Measurements from ENCODE around the gene STARD3. TPM values are rescaled to one million over a fixed set of nuclear protein-coding genes. Genes with fewer than 3 reads are reported as not detected.
"Not testable (repeated sequence)": the region's sequence is repeated elsewhere in the genome, so short reads cannot be mapped to it uniquely, and the experiment has no call there.

Gene STARD3
- total and polyA plus RNA-seq, 2 of the 13 experiments (the other 11 are each of a cell fraction or from before 2014, with no cell fraction given) = 34.6 to 100 TPM

DNA sequence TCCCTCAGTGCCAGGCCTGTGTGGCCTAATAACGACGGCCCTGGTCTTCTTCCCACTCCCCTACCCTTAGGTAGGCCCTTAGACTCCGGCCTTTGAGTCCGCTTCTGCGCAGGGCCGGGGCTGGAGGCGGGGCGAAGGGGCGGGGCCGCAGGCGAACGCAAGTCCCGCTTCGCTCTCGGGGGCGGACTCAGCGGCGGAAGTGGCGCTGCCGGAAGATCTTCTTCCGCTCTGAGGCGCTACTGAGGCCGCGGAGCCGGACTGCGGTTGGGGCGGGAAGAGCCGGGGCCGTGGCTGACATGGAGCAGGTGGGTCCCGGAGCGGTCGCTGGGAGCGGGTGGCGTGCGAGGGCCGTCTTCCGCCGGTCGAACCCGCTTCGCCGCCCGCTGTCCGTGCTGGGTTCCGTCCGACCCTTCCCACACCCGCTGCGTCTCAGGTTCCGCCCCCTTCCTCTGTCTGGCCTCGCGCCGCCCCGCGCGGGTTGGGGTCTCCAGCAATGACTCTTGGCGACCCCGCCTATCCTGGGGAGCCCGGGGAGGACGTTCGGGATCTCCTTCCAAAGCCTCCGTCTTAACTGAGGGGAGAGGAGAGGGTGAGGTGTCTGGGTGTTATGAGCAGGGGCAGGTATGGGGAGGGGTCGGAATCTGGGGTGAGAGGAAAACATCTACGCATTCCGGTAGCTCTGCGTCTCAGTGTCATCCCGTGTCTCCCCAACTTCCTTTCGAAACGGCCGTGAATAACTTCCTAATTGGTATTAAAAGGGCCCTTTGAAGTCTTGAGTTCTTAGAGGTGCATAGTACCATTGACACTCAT lies at the start of gene STARD3 (continued):
- TF ChIP-seq, protein P1, sequence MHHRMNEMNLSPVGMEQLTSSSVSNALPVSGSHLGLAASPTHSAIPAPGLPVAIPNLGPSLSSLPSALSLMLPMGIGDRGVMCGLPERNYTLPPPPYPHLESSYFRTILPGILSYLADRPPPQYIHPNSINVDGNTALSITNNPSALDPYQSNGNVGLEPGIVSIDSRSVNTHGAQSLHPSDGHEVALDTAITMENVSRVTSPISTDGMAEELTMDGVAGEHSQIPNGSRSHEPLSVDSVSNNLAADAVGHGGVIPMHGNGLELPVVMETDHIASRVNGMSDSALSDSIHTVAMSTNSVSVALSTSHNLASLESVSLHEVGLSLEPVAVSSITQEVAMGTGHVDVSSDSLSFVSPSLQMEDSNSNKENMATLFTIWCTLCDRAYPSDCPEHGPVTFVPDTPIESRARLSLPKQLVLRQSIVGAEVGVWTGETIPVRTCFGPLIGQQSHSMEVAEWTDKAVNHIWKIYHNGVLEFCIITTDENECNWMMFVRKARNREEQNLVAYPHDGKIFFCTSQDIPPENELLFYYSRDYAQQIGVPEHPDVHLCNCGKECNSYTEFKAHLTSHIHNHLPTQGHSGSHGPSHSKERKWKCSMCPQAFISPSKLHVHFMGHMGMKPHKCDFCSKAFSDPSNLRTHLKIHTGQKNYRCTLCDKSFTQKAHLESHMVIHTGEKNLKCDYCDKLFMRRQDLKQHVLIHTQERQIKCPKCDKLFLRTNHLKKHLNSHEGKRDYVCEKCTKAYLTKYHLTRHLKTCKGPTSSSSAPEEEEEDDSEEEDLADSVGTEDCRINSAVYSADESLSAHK (CRISPR knock-in tag; IDR thresholded peaks at IDR 0.05; ENCODE audit: borderline replicate concordance) = 0 out of 2 replicates have a peak, but pooled peaks have one; percentile 72
- peak; percentile 61 for TF ChIP-seq RBM39 (IDR thresholded peaks at IDR 0.05; ENCODE audit: low read depth, low read length, poor library complexity, severe bottlenecking)
- TF ChIP-seq ZNF24 (IDR thresholded peaks at IDR 0.05) = no peak
- TF ChIP-seq, protein P2, sequence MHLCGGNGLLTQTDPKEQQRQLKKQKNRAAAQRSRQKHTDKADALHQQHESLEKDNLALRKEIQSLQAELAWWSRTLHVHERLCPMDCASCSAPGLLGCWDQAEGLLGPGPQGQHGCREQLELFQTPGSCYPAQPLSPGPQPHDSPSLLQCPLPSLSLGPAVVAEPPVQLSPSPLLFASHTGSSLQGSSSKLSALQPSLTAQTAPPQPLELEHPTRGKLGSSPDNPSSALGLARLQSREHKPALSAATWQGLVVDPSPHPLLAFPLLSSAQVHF (CRISPR knock-in tag; IDR thresholded peaks at IDR 0.05) = no peak
- TF ChIP-seq MAFF (IDR thresholded peaks at IDR 0.05; ENCODE audit: low read depth, low read length) = no peak
- TF ChIP-seq ZNF780A (CRISPR knock-in tag; IDR thresholded peaks at IDR 0.05) = no peak
- TF ChIP-seq, protein P3, sequence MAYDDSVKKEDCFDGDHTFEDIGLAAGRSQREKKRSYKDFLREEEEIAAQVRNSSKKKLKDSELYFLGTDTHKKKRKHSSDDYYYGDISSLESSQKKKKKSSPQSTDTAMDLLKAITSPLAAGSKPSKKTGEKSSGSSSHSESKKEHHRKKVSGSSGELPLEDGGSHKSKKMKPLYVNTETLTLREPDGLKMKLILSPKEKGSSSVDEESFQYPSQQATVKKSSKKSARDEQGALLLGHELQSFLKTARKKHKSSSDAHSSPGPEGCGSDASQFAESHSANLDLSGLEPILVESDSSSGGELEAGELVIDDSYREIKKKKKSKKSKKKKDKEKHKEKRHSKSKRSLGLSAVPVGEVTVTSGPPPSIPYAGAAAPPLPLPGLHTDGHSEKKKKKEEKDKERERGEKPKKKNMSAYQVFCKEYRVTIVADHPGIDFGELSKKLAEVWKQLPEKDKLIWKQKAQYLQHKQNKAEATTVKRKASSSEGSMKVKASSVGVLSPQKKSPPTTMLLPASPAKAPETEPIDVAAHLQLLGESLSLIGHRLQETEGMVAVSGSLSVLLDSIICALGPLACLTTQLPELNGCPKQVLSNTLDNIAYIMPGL (CRISPR knock-in tag; IDR thresholded peaks at IDR 0.05; ENCODE audit: borderline replicate concordance in 1 of 2, low read depth in 1 of 2) = peak; percentile 53 to 95; a peak in 3 of 4 replicates
- TF ChIP-seq ZNF263 (CRISPR knock-in tag; IDR thresholded peaks at IDR 0.05) = peak; percentile 58
- no peak for TF ChIP-seq GTF2F1 (IDR thresholded peaks at IDR 0.05; ENCODE audit: low read length)
- TF ChIP-seq NR2C2 (CRISPR knock-in tag; IDR thresholded peaks at IDR 0.05; ENCODE audit: borderline replicate concordance) = peak; percentile 91
- TF ChIP-seq ZNF557 (CRISPR knock-in tag; IDR thresholded peaks at IDR 0.05) = no peak
- TF ChIP-seq ZNF674 (CRISPR knock-in tag; IDR thresholded peaks at IDR 0.05; ENCODE audit: low read depth) = 0 out of 2 replicates have a peak, but pooled peaks have one; percentile 81
- TF ChIP-seq MED8 (CRISPR knock-in tag; IDR thresholded peaks at IDR 0.05; ENCODE audit: insufficient replicate concordance) = peak; percentile 63
- TF ChIP-seq ZBTB1 (CRISPR knock-in tag; IDR thresholded peaks at IDR 0.05; ENCODE audit: borderline replicate concordance) = no peak
- no peak for TF ChIP-seq TRIM24 (CRISPR knock-in tag; IDR thresholded peaks at IDR 0.05)
- no peak for TF ChIP-seq FOXK2 (IDR thresholded peaks at IDR 0.05)
- peak; percentile 94 for TF ChIP-seq SP4 (CRISPR knock-in tag; IDR thresholded peaks at IDR 0.05)

DNA sequence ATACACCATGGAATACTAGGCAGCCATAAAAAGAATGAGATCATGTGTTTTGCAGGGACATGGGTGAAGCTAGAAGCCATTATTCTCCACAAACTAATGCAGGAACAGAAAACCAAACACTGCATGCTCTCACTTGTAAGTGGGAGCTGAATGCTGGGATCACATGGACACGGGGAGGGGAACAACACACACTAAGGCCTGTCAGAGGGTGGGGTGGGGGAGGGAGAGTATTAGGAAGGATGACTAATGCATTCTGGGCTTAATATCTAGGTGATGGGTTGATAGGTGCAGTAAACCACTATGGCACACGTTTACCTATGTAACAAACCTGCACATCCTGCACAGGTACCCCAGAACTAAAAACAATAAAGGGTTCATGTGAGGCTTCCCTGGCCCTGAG lies 46.8 kb upstream of the STARD3 start:
- H3K79me2 ChIP-seq (ENCODE audit: insufficient read depth, low read length); CTCF ChIA-PET (ENCODE audit: low intra/inter-chr PET ratio, low total read pairs); intact Hi-C loops (cut with micrococcal nuclease; ENCODE audit: unreplicated experiment); H3K27me3 ChIP-seq (ENCODE audit: control insufficient read depth in 1 of 2, insufficient read depth in 2 of 2, low read length in 2 of 2); H3K4me1 ChIP-seq (ENCODE audit: insufficient read depth, low read length); H2AFZ ChIP-seq (ENCODE audit: low read length); in situ Hi-C loops (cut with HindIII; ENCODE audit: extremely low pct_ligation_motif_present, low pct_unique_long_range_greater_than_20kb); H3K4me3 ChIP-seq (replicated peaks in 1 of 3; ENCODE audit: insufficient read depth in 1 of 3, low read depth in 2 of 3, low read length in 3 of 3); H3K36me3 ChIP-seq (replicated peaks in 1 of 2; ENCODE audit: control insufficient read depth in 1 of 2, insufficient read depth in 2 of 2, low read length in 2 of 2); H3K9ac ChIP-seq (ENCODE audit: insufficient read depth, low read depth, low read length); BruUV-seq (replicated peaks); H3K9me3 ChIP-seq (ENCODE audit: low read length); FAIRE-seq; H3K4me2 ChIP-seq (ENCODE audit: low read depth, low read length); H4K20me1 ChIP-seq (ENCODE audit: insufficient read depth, low read length); DNase-seq (ENCODE audit: low spot score); H3K27ac ChIP-seq (ENCODE audit: extremely low read length, insufficient read depth, low read length); ATAC-seq; POLR2A ChIA-PET: not testable (repeated sequence)
- 0% methylated on average over 2 of the region's 2 CpGs for WGBS (ENCODE audit: low lambda C conversion rate)

Data from HepG2 (cell line).